Stimulated activated naive B cell treated with anti-CD40 and anti-IgM and Interleukin-4, amounts not matched to agents 10 μg/mL and 1 μg/mL and 100 μg/mL, for 72 hours (primary cell): Measurements from ENCODE around the gene ASCC3.
"Not testable (repeated sequence)": the region's sequence is repeated elsewhere in the genome, so short reads cannot be mapped to it uniquely, and the experiment has no call there.

Source experiments
- ATAC-seq, 2 donors: fragments of 150-1000 bp; cut with Tn5 transposase; replicated peaks; 2 replicates each; pipeline ENCODE4 v1.10.0; 2021; ENCODE audit warnings: moderate library complexity in 1 of 2
- DNase-seq: peaks from one replicate; pipeline ENCODE4 v3.0.0; 2021
- H3K27ac Mint-ChIP-seq: one replicate; pipeline ENCODE4 v1.8.0; 2022; ENCODE audit warnings: mild to moderate bottlenecking, mixed read lengths
- H3K27me3 Mint-ChIP-seq, 2 donors: one replicate each; pipeline ENCODE4 v1.8.0; 2022; ENCODE audit warnings: mixed read lengths in 2 of 2
- H3K36me3 Mint-ChIP-seq, 2 donors: one replicate each; pipeline ENCODE4 v1.8.0; 2022; ENCODE audit warnings: mixed read lengths in 2 of 2, mild to moderate bottlenecking in 1 of 2
- H3K4me1 Mint-ChIP-seq, 2 donors: one replicate each; pipeline ENCODE4 v1.8.0; 2022; ENCODE audit warnings: mixed read lengths in 2 of 2, mild to moderate bottlenecking in 1 of 2
- H3K4me3 Mint-ChIP-seq, 2 donors: one replicate each; pipeline ENCODE4 v1.8.0; 2022; ENCODE audit warnings: mild to moderate bottlenecking in 2 of 2, mixed read lengths in 2 of 2, moderate library complexity in 1 of 2
- H3K9me3 Mint-ChIP-seq, 2 donors: one replicate each; pipeline ENCODE4 v1.8.0; 2022; ENCODE audit warnings: mixed read lengths in 2 of 2, mild to moderate bottlenecking in 1 of 2

The ASCC3 gene

GRCh38 chr6:100865525-100865924, 15.6 kb downstream of the ASCC3 start:
- H3K4me1 Mint-ChIP-seq = peaks cover 1 to 4% of the 10 kb centered on the region in 2 donors
- H3K9me3 Mint-ChIP-seq = no peaks in the 10 kb centered on the region

GRCh38 chr6:100862063-100862462, 19.1 kb downstream of the ASCC3 start:
- no peak overlapping the region for H3K4me3 Mint-ChIP-seq
- H3K27me3 Mint-ChIP-seq = no peaks in the 10 kb centered on the region
- peaks cover 0 to 2% of the 10 kb centered on the region in 2 donors for H3K9me3 Mint-ChIP-seq
- H3K36me3 Mint-ChIP-seq = peaks cover 33 to 56% of the 10 kb centered on the region in 2 donors
- DNase-seq = no peak
- no peak overlapping the region for H3K27ac Mint-ChIP-seq
- no peak for ATAC-seq
- no peaks in the 10 kb centered on the region for H3K4me1 Mint-ChIP-seq

More at GRCh38 chr6:100865525-100865924, 15.6 kb downstream of the ASCC3 start:
- Mint-ChIP-seq H3K4me3 (no peak overlapping the region), H3K27ac (no peak overlapping the region), H3K36me3 (peaks cover 16 to 50% of the 10 kb centered on the region in 2 donors), H3K27me3 (no peaks in the 10 kb centered on the region)
- no peak for DNase-seq
- no peak for ATAC-seq

- Mint-ChIP-seq H3K27me3 (no peaks in the 10 kb centered on the region), H3K27ac (no peak overlapping the region), H3K4me3 (no peak overlapping the region), H3K9me3 (peaks cover 0 to 3% of the 10 kb centered on the region in 2 donors), H3K4me1 (no peaks in the 10 kb centered on the region), H3K36me3 (peaks cover 38 to 54% of the 10 kb centered on the region in 2 donors)
- DNase-seq = no peak
- no peak for ATAC-seq
Measured at GRCh38 chr6:100856146-100856545, 25.0 kb downstream of the ASCC3 start.

GRCh38 chr6:100851819-100852218, 29.3 kb downstream of the ASCC3 start:
- H3K27ac Mint-ChIP-seq = no peak overlapping the region
- H3K36me3 Mint-ChIP-seq = peaks cover 26 to 33% of the 10 kb centered on the region in 2 donors
- DNase-seq (no peak), ATAC-seq (no peak)
- peaks cover 2 to 7% of the 10 kb centered on the region in 2 donors for H3K4me1 Mint-ChIP-seq
- peaks cover 0 to 3% of the 10 kb centered on the region in 2 donors for H3K9me3 Mint-ChIP-seq
- no peaks in the 10 kb centered on the region for H3K27me3 Mint-ChIP-seq
- H3K4me3 Mint-ChIP-seq = no peak overlapping the region

GRCh38 chr6:100850174-100850573, 31.0 kb downstream of the ASCC3 start:
- Mint-ChIP-seq H3K27ac (no peak overlapping the region), H3K36me3 (peaks cover 23 to 24% of the 10 kb centered on the region in 2 donors)
- ATAC-seq = peak in 1 of 2 donors; percentile 53

GRCh38 chr6:100846276-100846675, 34.9 kb downstream of the ASCC3 start:
- H3K9me3 Mint-ChIP-seq = peaks cover 0 to 2% of the 10 kb centered on the region in 2 donors
- peaks cover 5 to 13% of the 10 kb centered on the region in 2 donors for H3K4me1 Mint-ChIP-seq
- DNase-seq = no peak
- H3K36me3 Mint-ChIP-seq = peaks cover 12 to 15% of the 10 kb centered on the region in 2 donors
- no peak for ATAC-seq
- H3K4me3 Mint-ChIP-seq = no peak overlapping the region
- H3K27me3 Mint-ChIP-seq = no peaks in the 10 kb centered on the region
- H3K27ac Mint-ChIP-seq = no peak overlapping the region

More at GRCh38 chr6:100850174-100850573, 31.0 kb downstream of the ASCC3 start:
- Mint-ChIP-seq H3K4me3 (no peak overlapping the region), H3K9me3 (peaks cover 0 to 2% of the 10 kb centered on the region in 2 donors), H3K27me3 (no peaks in the 10 kb centered on the region), H3K4me1 (peaks cover 3 to 7% of the 10 kb centered on the region in 2 donors)
- DNase-seq = no peak

- H3K27ac Mint-ChIP-seq = no peak overlapping the region
- peaks cover 16 to 18% of the 10 kb centered on the region in 2 donors for H3K36me3 Mint-ChIP-seq
- no peak for ATAC-seq
- no peak overlapping the region for H3K4me3 Mint-ChIP-seq
- H3K4me1 Mint-ChIP-seq = peaks cover 5 to 13% of the 10 kb centered on the region in 2 donors
- peaks cover 0 to 2% of the 10 kb centered on the region in 2 donors for H3K9me3 Mint-ChIP-seq
- H3K27me3 Mint-ChIP-seq = no peaks in the 10 kb centered on the region
- DNase-seq = no peak
Measured at GRCh38 chr6:100845676-100846075, 35.5 kb downstream of the ASCC3 start.

- ATAC-seq = no peak
- no peak for DNase-seq
- H3K4me1 Mint-ChIP-seq = peaks cover 3 to 29% of the 10 kb centered on the region in 2 donors
- peaks cover 0 to 5% of the 10 kb centered on the region in 2 donors for H3K9me3 Mint-ChIP-seq
- H3K27ac Mint-ChIP-seq = peak overlapping the region; percentile 42
- no peak overlapping the region for H3K4me3 Mint-ChIP-seq
- peaks cover 18 to 43% of the 10 kb centered on the region in 2 donors for H3K36me3 Mint-ChIP-seq
- H3K27me3 Mint-ChIP-seq = no peaks in the 10 kb centered on the region
Measured at GRCh38 chr6:100839419-100839818, 41.7 kb downstream of the ASCC3 start.

- Mint-ChIP-seq H3K9me3 (peaks cover 0 to 5% of the 10 kb centered on the region in 2 donors), H3K4me3 (no peak overlapping the region), H3K27ac (no peak overlapping the region), H3K4me1 (peaks cover 4 to 26% of the 10 kb centered on the region in 2 donors), H3K36me3 (peaks cover 20 to 48% of the 10 kb centered on the region in 2 donors), H3K27me3 (no peaks in the 10 kb centered on the region)
- ATAC-seq = no peak
- DNase-seq = no peak
Measured at GRCh38 chr6:100838011-100838410, 43.1 kb downstream of the ASCC3 start.

GRCh38 chr6:100833972-100834574, 47.1 kb downstream of the ASCC3 start:
- Mint-ChIP-seq H3K27me3 (no peaks in the 10 kb centered on the region), H3K27ac (no peak overlapping the region), H3K4me3 (no peak overlapping the region), H3K9me3 (peaks cover 0 to 5% of the 10 kb centered on the region in 2 donors), H3K4me1 (peaks cover 4 to 20% of the 10 kb centered on the region in 2 donors), H3K36me3 (peaks cover 16 to 39% of the 10 kb centered on the region in 2 donors)
- no peak for ATAC-seq
- DNase-seq = no peak

- not testable (repeated sequence) for H3K4me3 Mint-ChIP-seq, H3K27me3 Mint-ChIP-seq, H3K9me3 Mint-ChIP-seq, DNase-seq, H3K27ac Mint-ChIP-seq, ATAC-seq
- Mint-ChIP-seq H3K4me1 (peaks cover 2 to 13% of the 10 kb centered on the region in 2 donors), H3K36me3 (peaks cover 16 to 25% of the 10 kb centered on the region in 2 donors)
Measured at GRCh38 chr6:100829077-100829595, 52.0 kb downstream of the ASCC3 start.

GRCh38 chr6:100823041-100823440, 58.1 kb downstream of the ASCC3 start:
- Mint-ChIP-seq H3K9me3 (peaks cover 0 to 1% of the 10 kb centered on the region in 2 donors), H3K27ac (no peak overlapping the region), H3K4me3 (no peak overlapping the region), H3K36me3 (peaks cover 24 to 42% of the 10 kb centered on the region in 2 donors), H3K27me3 (no peaks in the 10 kb centered on the region), H3K4me1 (peaks cover 2 to 12% of the 10 kb centered on the region in 2 donors)
- DNase-seq = no peak
- no peak for ATAC-seq

GRCh38 chr6:100818066-100818465, 63.1 kb downstream of the ASCC3 start:
- H3K27ac Mint-ChIP-seq = no peak overlapping the region
- H3K9me3 Mint-ChIP-seq = peaks cover 0 to 9% of the 10 kb centered on the region in 2 donors
- DNase-seq = no peak
- no peak overlapping the region for H3K4me3 Mint-ChIP-seq
- peaks cover 39 to 72% of the 10 kb centered on the region in 2 donors for H3K36me3 Mint-ChIP-seq
- no peak for ATAC-seq
- peaks cover 4 to 35% of the 10 kb centered on the region in 2 donors for H3K4me1 Mint-ChIP-seq
- no peaks in the 10 kb centered on the region for H3K27me3 Mint-ChIP-seq

GRCh38 chr6:100810015-100810414, 71.1 kb downstream of the ASCC3 start:
- ATAC-seq (no peak), DNase-seq (no peak)
- no peak overlapping the region for H3K4me3 Mint-ChIP-seq
- no peaks in the 10 kb centered on the region for H3K27me3 Mint-ChIP-seq
- peaks cover 7 to 17% of the 10 kb centered on the region in 2 donors for H3K4me1 Mint-ChIP-seq
- peaks cover 0 to 2% of the 10 kb centered on the region in 2 donors for H3K9me3 Mint-ChIP-seq
- no peak overlapping the region for H3K27ac Mint-ChIP-seq
- peaks cover 18 to 27% of the 10 kb centered on the region in 2 donors for H3K36me3 Mint-ChIP-seq

- ATAC-seq (no peak), DNase-seq (no peak)
- H3K4me1 Mint-ChIP-seq = peaks cover 12 to 15% of the 10 kb centered on the region in 2 donors
- no peaks in the 10 kb centered on the region for H3K27me3 Mint-ChIP-seq
- no peak overlapping the region for H3K27ac Mint-ChIP-seq
- peaks cover 0 to 2% of the 10 kb centered on the region in 2 donors for H3K9me3 Mint-ChIP-seq
- H3K4me3 Mint-ChIP-seq = no peak overlapping the region
- H3K36me3 Mint-ChIP-seq = peaks cover 19 to 27% of the 10 kb centered on the region in 2 donors
Measured at GRCh38 chr6:100809346-100809745, 71.8 kb downstream of the ASCC3 start.
